Articular chondrocyte of knee joint (primary cell): ENCODE data around the gene WDR93. TPM values are rescaled to one million over a fixed set of nuclear protein-coding genes. Genes with fewer than 3 reads are reported as not detected.

Experiments
- small RNA-seq: library from RNA; depleted of rRNA; stranded (forward); fragments of <200 nt; gene quantifications from one replicate; pipeline ENCODE3, GENCODE V24; 2012
- total RNA-seq: library from RNA; depleted of rRNA; stranded (reverse); fragments of >200 nt; gene quantifications from 2 replicates; pipeline ENCODE4 v1.2.3, GENCODE V29; 2012

WDR93 gene
- total RNA-seq, result 0.26 and 0.32 TPM in 2 replicates

GRCh38 chr15:89690276-89691218 is at the start of gene WDR93, which contains the start of gene PEX11A:
Gene WDR93, plus strand, starts transcription at chr15:89690811. Its CDS starts 10,936 bp downstream, at chr15:89701747.
Gene PEX11A, minus strand, starts transcription at chr15:89690754. Its CDS starts 122 bp downstream, at chr15:89690632.

GRCh38 chr15:89654847-89655805 is 35.5 kb upstream of the WDR93 start, which contains the start of gene KIF7:
Gene KIF7, minus strand, starts transcription at chr15:89655467. Its CDS starts 2,537 bp downstream, at chr15:89652930.

GRCh38 chr15:89679212-89679611 is 11.4 kb upstream of the WDR93 start, which contains the start of gene PLIN1:
Gene PLIN1, minus strand, starts transcription at chr15:89679367. Its CDS starts 1,878 bp downstream, at chr15:89677489.

GRCh38 chr15:89750560-89751542 is 60.2 kb downstream of the WDR93 start, which contains the start of gene MESP1:
Gene MESP1, minus strand, starts transcription at chr15:89751249. Its CDS starts 18 bp downstream, at chr15:89751231.

DNA sequence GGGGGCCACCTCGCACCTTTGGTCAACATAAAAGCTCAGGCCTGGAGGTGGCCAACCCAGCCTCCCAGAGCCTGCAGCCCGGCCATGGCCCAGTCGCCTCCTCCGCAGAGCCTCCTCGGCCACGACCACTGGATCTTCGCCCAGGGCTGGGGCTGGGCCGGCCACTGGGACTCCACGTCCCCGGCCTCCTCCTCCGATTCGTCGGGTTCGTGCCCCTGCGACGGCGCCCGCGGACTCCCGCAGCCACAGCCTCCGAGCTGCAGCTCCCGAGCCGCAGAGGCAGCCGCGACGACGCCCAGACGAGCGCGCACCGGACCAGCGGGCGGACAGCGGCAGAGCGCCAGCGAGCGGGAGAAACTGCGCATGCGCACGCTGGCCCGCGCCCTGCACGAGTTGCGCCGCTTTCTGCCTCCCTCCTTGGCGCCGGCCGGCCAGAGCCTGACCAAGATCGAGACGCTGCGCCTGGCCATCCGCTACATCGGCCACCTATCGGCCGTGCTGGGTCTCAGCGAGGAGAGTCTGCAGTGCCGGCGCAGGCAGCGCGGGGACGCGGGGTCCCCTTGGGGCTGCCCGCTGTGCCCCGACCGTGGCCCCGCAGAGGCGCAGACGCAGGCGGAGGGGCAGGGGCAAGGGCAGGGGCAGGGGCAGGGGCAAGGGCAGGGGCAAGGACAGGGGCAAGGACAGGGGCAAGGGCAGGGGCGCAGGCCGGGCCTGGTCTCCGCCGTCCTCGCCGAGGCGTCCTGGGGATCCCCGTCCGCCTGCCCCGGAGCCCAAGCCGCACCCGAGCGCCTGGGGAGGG is 85.9 kb downstream of the WDR93 start, which contains the start of gene MESP2:
TSS of gene MESP2 (plus strand) at position 59 of the 799 bp plus-strand sequence. CDS start at position 85, 26 bp downstream.

Small RNA genes within 50 kb of the gene (small RNA-seq; reads per million reads assigned to genes)
- not detected for gene RNU6-132P

Other genes starting within 250 kb of the WDR93 start
- not detected in 2 replicates for gene RHCG, start 194.2 kb upstream of the WDR93 start, total RNA-seq
- gene TICRR, start 115.3 kb upstream of the WDR93 start, total RNA-seq, result 2.4 and 2.9 TPM in 2 replicates
- 21.9 and 22.0 TPM in 2 replicates for gene KIF7, start 35.3 kb upstream of the WDR93 start, total RNA-seq
- gene PLIN1, start 11.4 kb upstream of the WDR93 start, total RNA-seq, result 0.91 and 1.2 TPM in 2 replicates
- 5.1 and 10.8 TPM in 2 replicates for gene PEX11A, start 57 bp upstream of the WDR93 start, total RNA-seq
- gene MESP1, start 60.4 kb downstream of the WDR93 start, total RNA-seq, result 0.26 and 0.43 TPM in 2 replicates
- 0.32 and 0.78 TPM in 2 replicates for gene MESP2, start 85.5 kb downstream of the WDR93 start, total RNA-seq
- 45.5 and 56.2 TPM in 2 replicates for gene ANPEP, start 124.0 kb downstream of the WDR93 start, total RNA-seq
- 61.3 and 84.5 TPM in 2 replicates for gene AP3S2, start 203.2 kb downstream of the WDR93 start, total RNA-seq
- 17.0 and 17.2 TPM in 2 replicates for gene ARPIN, start 222.1 kb downstream of the WDR93 start, total RNA-seq